ENCODE data around the gene APOBEC3H. TPM values are rescaled to one million over a fixed set of nuclear protein-coding genes. Genes with fewer than 3 reads are reported as not detected.

APOBEC3H gene
- total RNA-seq, 1 donor from 2014 or later = not detected

GRCh38 chr22:39132281-39132680, 35.2 kb downstream of the APOBEC3H start:
- TF ChIP-seq, protein P1, sequence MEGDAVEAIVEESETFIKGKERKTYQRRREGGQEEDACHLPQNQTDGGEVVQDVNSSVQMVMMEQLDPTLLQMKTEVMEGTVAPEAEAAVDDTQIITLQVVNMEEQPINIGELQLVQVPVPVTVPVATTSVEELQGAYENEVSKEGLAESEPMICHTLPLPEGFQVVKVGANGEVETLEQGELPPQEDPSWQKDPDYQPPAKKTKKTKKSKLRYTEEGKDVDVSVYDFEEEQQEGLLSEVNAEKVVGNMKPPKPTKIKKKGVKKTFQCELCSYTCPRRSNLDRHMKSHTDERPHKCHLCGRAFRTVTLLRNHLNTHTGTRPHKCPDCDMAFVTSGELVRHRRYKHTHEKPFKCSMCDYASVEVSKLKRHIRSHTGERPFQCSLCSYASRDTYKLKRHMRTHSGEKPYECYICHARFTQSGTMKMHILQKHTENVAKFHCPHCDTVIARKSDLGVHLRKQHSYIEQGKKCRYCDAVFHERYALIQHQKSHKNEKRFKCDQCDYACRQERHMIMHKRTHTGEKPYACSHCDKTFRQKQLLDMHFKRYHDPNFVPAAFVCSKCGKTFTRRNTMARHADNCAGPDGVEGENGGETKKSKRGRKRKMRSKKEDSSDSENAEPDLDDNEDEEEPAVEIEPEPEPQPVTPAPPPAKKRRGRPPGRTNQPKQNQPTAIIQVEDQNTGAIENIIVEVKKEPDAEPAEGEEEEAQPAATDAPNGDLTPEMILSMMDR (IDR thresholded peaks at IDR 0.05; ENCODE audit: insufficient read depth, low read length, poor library complexity, severe bottlenecking) = no peak
- no peak overlapping the region for H3K4me3 ChIP-seq (ENCODE audit: low read depth, low read length)
- no peaks in the 10 kb centered on the region for H3K36me3 ChIP-seq (ENCODE audit: control insufficient read depth, insufficient read depth, low read length)
- DNase-seq (ENCODE audit: low read depth) = no peak
- peaks cover 2% of the 10 kb centered on the region for H3K27me3 ChIP-seq (ENCODE audit: control insufficient read depth, insufficient read depth, low read length)

DNA sequence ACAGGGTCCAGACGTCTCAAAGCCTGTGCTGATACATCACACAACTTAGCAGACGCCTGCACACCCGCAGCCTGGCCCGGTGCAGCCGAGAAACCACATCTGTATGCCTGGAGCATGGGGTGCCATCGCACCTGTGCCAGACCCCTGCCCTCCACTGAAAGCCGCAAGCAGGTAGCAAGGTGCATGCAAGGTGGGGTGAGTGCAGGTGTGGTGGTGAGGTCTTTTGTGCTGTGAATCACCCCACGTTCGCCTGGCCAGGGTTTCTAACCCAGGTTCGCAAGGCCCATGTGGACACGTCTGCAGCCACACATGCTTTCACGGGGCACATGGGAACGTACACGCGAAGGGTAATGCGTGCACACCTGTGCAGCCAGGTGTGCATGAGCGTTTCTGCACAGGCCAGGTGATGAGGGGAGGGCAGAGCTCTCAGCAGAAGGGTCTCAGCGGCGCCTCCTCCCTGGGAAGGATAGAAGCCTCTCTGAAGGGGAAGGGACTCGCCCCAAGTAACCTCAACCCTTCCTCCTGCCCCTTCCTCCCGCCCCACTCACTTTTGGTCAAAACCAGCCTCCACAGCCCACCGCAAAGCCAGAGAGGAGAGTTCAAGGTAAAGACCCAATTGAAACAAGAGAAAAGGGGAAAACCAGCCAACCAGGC, 36.0 kb downstream of the APOBEC3H start:
- H3K27me3 ChIP-seq (ENCODE audit: control insufficient read depth, insufficient read depth, low read length) = peaks cover 2% of the 10 kb centered on the region
- H3K36me3 ChIP-seq (ENCODE audit: control insufficient read depth, insufficient read depth, low read length) = no peaks in the 10 kb centered on the region
- DNase-seq (ENCODE audit: low read depth) = no peak
- no peak overlapping the region for H3K4me3 ChIP-seq (ENCODE audit: low read depth, low read length)
- TF ChIP-seq, protein P1 (IDR thresholded peaks at IDR 0.05; ENCODE audit: insufficient read depth, low read length, poor library complexity, severe bottlenecking) = no peak

DNA sequence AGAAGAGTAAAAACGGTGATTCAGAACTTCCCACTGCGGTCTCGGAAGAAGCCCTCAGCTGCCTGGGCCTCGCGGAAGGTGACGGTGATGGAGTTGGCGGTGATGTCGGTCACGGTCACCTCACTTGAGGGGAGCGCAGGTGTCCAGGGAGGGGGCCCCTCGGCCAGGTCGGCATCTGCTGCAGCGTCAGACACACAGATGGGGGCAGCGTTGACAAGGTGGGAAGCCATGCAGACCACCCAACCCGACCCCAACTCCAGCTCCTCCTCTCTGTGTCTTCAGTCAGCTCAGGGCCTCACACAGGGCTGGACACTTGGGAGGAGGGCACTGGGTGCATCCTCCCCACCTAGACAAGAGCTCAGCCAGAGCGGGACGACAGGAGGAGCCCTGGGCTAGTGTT, 36.8 kb downstream of the APOBEC3H start:
- TF ChIP-seq, protein P1 (IDR thresholded peaks at IDR 0.05; ENCODE audit: insufficient read depth, low read length, poor library complexity, severe bottlenecking) = no peak
- Histone ChIP-seq H3K4me3 (ENCODE audit: low read depth, low read length) (no peak overlapping the region), H3K36me3 (ENCODE audit: control insufficient read depth, insufficient read depth, low read length) (no peaks in the 10 kb centered on the region), H3K27me3 (ENCODE audit: control insufficient read depth, insufficient read depth, low read length) (no peaks in the 10 kb centered on the region)
- DNase-seq (ENCODE audit: low read depth) = no peak

GRCh38 chr22:39134366-39135091, 37.5 kb downstream of the APOBEC3H start:
- TF ChIP-seq, protein P1 (IDR thresholded peaks at IDR 0.05; ENCODE audit: insufficient read depth, low read length, poor library complexity, severe bottlenecking) = no peak
- H3K27me3 ChIP-seq (ENCODE audit: control insufficient read depth, insufficient read depth, low read length) = no peaks in the 10 kb centered on the region
- no peaks in the 10 kb centered on the region for H3K36me3 ChIP-seq (ENCODE audit: control insufficient read depth, insufficient read depth, low read length)
- DNase-seq (ENCODE audit: low read depth) = no peak
- H3K4me3 ChIP-seq (ENCODE audit: low read depth, low read length) = no peak overlapping the region

DNA sequence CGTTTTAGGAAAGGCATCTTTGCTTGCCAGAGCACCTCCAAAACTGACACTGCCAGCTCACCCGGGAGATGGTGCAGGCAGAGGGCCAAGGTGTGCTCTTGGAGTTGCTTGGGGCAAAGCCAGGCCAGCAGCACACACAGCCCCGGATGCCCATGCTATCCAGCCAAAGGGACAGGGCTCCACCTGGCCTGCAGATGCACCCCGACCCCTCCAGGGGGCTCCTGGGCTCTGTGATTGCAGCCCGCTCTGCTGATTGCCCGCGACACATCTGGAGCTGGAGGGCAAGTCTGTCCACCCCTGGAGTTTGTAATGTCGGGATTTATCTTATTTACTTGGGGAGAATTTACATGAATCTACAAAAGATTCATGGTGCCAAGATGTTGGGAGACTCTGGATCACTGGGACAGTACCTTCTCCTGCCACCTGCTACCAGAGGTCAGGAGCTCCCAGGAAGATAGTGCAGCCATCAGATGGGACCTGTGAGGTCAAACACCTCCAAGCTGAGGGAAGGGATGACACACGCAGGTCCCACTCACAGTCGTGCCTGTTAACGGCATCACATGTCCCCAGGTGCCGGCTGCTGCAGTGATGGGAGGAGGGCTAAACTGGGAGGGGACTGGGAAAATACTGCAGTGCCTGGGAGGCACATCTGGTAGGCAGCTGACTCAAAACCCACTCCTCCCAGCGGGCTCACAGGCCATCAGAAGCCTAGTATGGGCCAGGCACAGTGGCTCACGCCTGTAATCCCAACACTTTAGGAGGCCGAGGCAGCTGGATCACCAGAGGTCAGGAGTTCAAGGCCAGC, 38.2 kb downstream of the APOBEC3H start:
- no peaks in the 10 kb centered on the region for H3K36me3 ChIP-seq (ENCODE audit: control insufficient read depth, insufficient read depth, low read length)
- TF ChIP-seq, protein P1 (IDR thresholded peaks at IDR 0.05; ENCODE audit: insufficient read depth, low read length, poor library complexity, severe bottlenecking) = peak; percentile 87
- no peak for DNase-seq (ENCODE audit: low read depth)

More for the DNA sequence above, 38.2 kb downstream of the APOBEC3H start:
- no peak overlapping the region for H3K4me3 ChIP-seq (ENCODE audit: low read depth, low read length)
- H3K27me3 ChIP-seq (ENCODE audit: control insufficient read depth, insufficient read depth, low read length) = no peaks in the 10 kb centered on the region
